Stimulated activated CD4-positive, alpha-beta T cell treated with anti-CD3 and anti-CD28 coated beads, Interleukin-12 subunit alpha, Interleukin-12 subunit beta, amount 100 ng/mL, for 24 hours (primary cell): ENCODE measurements around the gene ATG3.
"Not testable (repeated sequence)": the region's sequence is repeated elsewhere in the genome, so short reads cannot be mapped to it uniquely, and the experiment has no call there.

Experiments
- DNase-seq, 2 experiments: peaks; one replicate each; pipeline ENCODE4 v3.0.0-alpha.2; 2020; ENCODE audit warnings: low read depth in 2 of 2

Gene ATG3

GRCh38 chr3:112498914-112499711 lies 62.6 kb downstream of the ATG3 start, which contains the start of gene BTLA:
Gene BTLA, minus strand, starts transcription at chr3:112499472. Its CDS starts 114 bp downstream, at chr3:112499358.
- DNase-seq = no peak

- DNase-seq = peak in 1 of 2 experiments; percentile 27
These were observed 63.7 kb downstream of the ATG3 start for GRCh38 chr3:112497897-112498548.

- DNase-seq = no peak
These were observed 65.2 kb downstream of the ATG3 start for GRCh38 chr3:112496366-112497067.

- not testable (repeated sequence) for DNase-seq
These were observed 67.4 kb downstream of the ATG3 start for GRCh38 chr3:112494448-112494767.

- no peak for DNase-seq
These were observed 69.6 kb downstream of the ATG3 start for GRCh38 chr3:112492124-112492523.

- no peak for DNase-seq
These were observed 70.4 kb downstream of the ATG3 start for GRCh38 chr3:112491373-112491772.

GRCh38 chr3:112489674-112490479 lies 71.9 kb downstream of the ATG3 start:
- no peak for DNase-seq

GRCh38 chr3:112486811-112487505 lies 74.8 kb downstream of the ATG3 start:
- DNase-seq = no peak

GRCh38 chr3:112484352-112484751 lies 77.4 kb downstream of the ATG3 start:
- DNase-seq = no peak

- DNase-seq = no peak
These were observed 79.1 kb downstream of the ATG3 start for GRCh38 chr3:112482675-112483074.
